GM21528 (cell line): ENCODE results near the gene MAP4K2.
A peak's percentile ranks its signal among the peaks of the same experiment; 100 is the strongest.
"Not testable (repeated sequence)": the region's sequence is repeated elsewhere in the genome, so short reads cannot be mapped to it uniquely, and the experiment has no call there.

Source experiments
- ATAC-seq: cut with Tn5 transposase; IDR thresholded peaks from one replicate; pipeline ENCODE4 v1.9.1; 2021; ENCODE audit warnings: mild to moderate bottlenecking, moderate library complexity; ENCODE audit not compliant: unreplicated experiment, low FRiP score

Gene MAP4K2

GRCh38 chr11:64815433-64815832 lies 12.4 kb upstream of the MAP4K2 start:
- not testable (repeated sequence) for ATAC-seq

- peak; percentile 65 for ATAC-seq
Observed at GRCh38 chr11:64814712-64815187, 11.7 kb upstream of the MAP4K2 start.

- no peak for ATAC-seq
Observed at GRCh38 chr11:64813826-64814225, 10.8 kb upstream of the MAP4K2 start.

- no peak for ATAC-seq
Observed at GRCh38 chr11:64810891-64811272, 7.9 kb upstream of the MAP4K2 start.

- peak; percentile 62 for ATAC-seq
Observed at GRCh38 chr11:64810271-64810890, 7.4 kb upstream of the MAP4K2 start, which contains the start of gene MEN1. Gene MEN1 (minus strand): TSS chr11:64810551. CDS start chr11:64810109, 442 bp downstream.

- no peak for ATAC-seq
Observed at GRCh38 chr11:64809781-64810241, 6.8 kb upstream of the MAP4K2 start.

GRCh38 chr11:64805481-64805880 lies 2.5 kb upstream of the MAP4K2 start:
- no peak for ATAC-seq

GRCh38 chr11:64804346-64805210 lies 1.6 kb upstream of the MAP4K2 start:
- ATAC-seq = no peak

GRCh38 chr11:64803846-64804345 lies 882 bp upstream of the MAP4K2 start:
- no peak for ATAC-seq

- ATAC-seq = peak; percentile 12
Observed at GRCh38 chr11:64802370-64803157, 450 bp downstream of the MAP4K2 start.

- no peak for ATAC-seq
Observed at GRCh38 chr11:64801561-64802369, 1.2 kb downstream of the MAP4K2 start.

- no peak for ATAC-seq
Observed at GRCh38 chr11:64801158-64801464, 1.9 kb downstream of the MAP4K2 start.

GRCh38 chr11:64800303-64801157 lies 2.5 kb downstream of the MAP4K2 start:
- ATAC-seq = no peak

GRCh38 chr11:64799623-64800302 lies 3.3 kb downstream of the MAP4K2 start:
- no peak for ATAC-seq

- ATAC-seq = no peak
Observed at GRCh38 chr11:64799256-64799622, 3.8 kb downstream of the MAP4K2 start.

- no peak for ATAC-seq
Observed at GRCh38 chr11:64796757-64797541, 6.1 kb downstream of the MAP4K2 start.

- ATAC-seq = no peak
Observed at GRCh38 chr11:64796047-64796756, 6.8 kb downstream of the MAP4K2 start.
